NB4 (cell line): ENCODE results near the gene RTN4.

Experiments used
- DNase-seq: peaks from one replicate; pipeline ENCODE4 v3.0.0; 2010; ENCODE audit warnings: low read depth
- H3K4me3 ChIP-seq: one replicate; pipeline ENCODE4 v1.5.1; 2011; ENCODE audit warnings: mild to moderate bottlenecking, low read depth, low read length, moderate library complexity
- CTCF ChIP-seq: IDR thresholded peaks from one replicate; pipeline ENCODE4 v1.5.1; 2012; ENCODE audit warnings: low read depth, low read length
- MAX ChIP-seq: IDR thresholded peaks from 2 replicates; pipeline ENCODE4 v1.6.1; 2011; ENCODE audit warnings: low read depth, low read length
- MYC ChIP-seq: IDR thresholded peaks from 2 replicates; pipeline ENCODE4 v1.6.1; 2011; ENCODE audit warnings: low read depth, low read length
- POLR2A ChIP-seq: IDR thresholded peaks from 2 replicates; pipeline ENCODE4 v1.6.1; 2011; ENCODE audit warnings: mild to moderate bottlenecking; ENCODE audit not compliant: insufficient read length; ENCODE audit errors: extremely low read depth

RTN4 gene

GRCh38 chr2:55033921-55034320, 16.3 kb downstream of the RTN4 start:
- no peak for TF ChIP-seq MAX
- no peak for DNase-seq

GRCh38 chr2:55033076-55033742, 17.0 kb downstream of the RTN4 start:
- TF ChIP-seq POLR2A (no peak), MAX (no peak), MYC (no peak), CTCF (no peak)
- peak; percentile 68 for DNase-seq
- H3K4me3 ChIP-seq = no peak overlapping the region

More at GRCh38 chr2:55033921-55034320, 16.3 kb downstream of the RTN4 start:
- H3K4me3 ChIP-seq = no peak overlapping the region

- DNase-seq = no peak
- no peak for TF ChIP-seq MYC
- no peak for TF ChIP-seq MAX
- TF ChIP-seq POLR2A = no peak
- no peak for TF ChIP-seq CTCF
- H3K4me3 ChIP-seq = no peak overlapping the region
Measured at GRCh38 chr2:55031505-55031904, 18.7 kb downstream of the RTN4 start.

GRCh38 chr2:55030766-55031165, 19.5 kb downstream of the RTN4 start:
- TF ChIP-seq POLR2A (no peak), MYC (no peak), MAX (no peak), CTCF (no peak)
- no peak overlapping the region for H3K4me3 ChIP-seq
- DNase-seq = no peak

GRCh38 chr2:55029098-55029497, 21.2 kb downstream of the RTN4 start:
- no peak for DNase-seq
- TF ChIP-seq POLR2A (no peak), MAX (no peak), CTCF (no peak), MYC (no peak)
- no peak overlapping the region for H3K4me3 ChIP-seq

GRCh38 chr2:55027226-55027625, 23.0 kb downstream of the RTN4 start:
- H3K4me3 ChIP-seq = no peak overlapping the region
- no peak for DNase-seq
- TF ChIP-seq MAX (no peak), MYC (no peak), POLR2A (no peak), CTCF (no peak)
